Measurements from ENCODE around the gene PC. TPM values are rescaled to one million over a fixed set of nuclear protein-coding genes. Genes with fewer than 3 reads are reported as not detected.
"Not testable (repeated sequence)": the region's sequence is repeated elsewhere in the genome, so short reads cannot be mapped to it uniquely, and the experiment has no call there.

Gene PC, protein sequence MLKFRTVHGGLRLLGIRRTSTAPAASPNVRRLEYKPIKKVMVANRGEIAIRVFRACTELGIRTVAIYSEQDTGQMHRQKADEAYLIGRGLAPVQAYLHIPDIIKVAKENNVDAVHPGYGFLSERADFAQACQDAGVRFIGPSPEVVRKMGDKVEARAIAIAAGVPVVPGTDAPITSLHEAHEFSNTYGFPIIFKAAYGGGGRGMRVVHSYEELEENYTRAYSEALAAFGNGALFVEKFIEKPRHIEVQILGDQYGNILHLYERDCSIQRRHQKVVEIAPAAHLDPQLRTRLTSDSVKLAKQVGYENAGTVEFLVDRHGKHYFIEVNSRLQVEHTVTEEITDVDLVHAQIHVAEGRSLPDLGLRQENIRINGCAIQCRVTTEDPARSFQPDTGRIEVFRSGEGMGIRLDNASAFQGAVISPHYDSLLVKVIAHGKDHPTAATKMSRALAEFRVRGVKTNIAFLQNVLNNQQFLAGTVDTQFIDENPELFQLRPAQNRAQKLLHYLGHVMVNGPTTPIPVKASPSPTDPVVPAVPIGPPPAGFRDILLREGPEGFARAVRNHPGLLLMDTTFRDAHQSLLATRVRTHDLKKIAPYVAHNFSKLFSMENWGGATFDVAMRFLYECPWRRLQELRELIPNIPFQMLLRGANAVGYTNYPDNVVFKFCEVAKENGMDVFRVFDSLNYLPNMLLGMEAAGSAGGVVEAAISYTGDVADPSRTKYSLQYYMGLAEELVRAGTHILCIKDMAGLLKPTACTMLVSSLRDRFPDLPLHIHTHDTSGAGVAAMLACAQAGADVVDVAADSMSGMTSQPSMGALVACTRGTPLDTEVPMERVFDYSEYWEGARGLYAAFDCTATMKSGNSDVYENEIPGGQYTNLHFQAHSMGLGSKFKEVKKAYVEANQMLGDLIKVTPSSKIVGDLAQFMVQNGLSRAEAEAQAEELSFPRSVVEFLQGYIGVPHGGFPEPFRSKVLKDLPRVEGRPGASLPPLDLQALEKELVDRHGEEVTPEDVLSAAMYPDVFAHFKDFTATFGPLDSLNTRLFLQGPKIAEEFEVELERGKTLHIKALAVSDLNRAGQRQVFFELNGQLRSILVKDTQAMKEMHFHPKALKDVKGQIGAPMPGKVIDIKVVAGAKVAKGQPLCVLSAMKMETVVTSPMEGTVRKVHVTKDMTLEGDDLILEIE
- 24.4 TPM for total RNA-seq

GRCh38 chr11:66958232-66958955 lies at the start of gene PC:
PC (minus strand) TSS chr11:66958383; CDS start chr11:66872159, 86,224 bp downstream.
- peak; percentile 100 for DNase-seq

DNA sequence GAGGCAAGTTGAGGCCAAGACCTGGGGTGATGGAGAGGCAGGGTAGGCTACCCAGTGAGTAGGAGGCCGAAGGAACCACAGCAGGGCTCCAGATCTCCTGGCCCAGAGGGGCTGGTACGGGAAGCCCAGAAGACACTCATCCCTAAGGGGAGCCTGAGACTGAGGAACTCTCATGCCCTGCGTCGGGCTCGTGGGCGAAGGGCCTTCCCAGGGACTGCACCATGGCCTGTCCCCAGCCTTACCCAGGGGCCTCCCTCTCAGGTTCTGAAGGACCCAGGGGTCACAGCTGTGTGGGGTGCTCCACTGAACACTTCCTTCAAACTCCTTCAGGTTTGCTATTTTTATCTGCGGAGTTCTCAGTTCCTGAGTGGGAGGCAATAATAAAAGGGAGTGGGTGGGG lies 48.9 kb upstream of the PC start:
- no peak for DNase-seq

DNA sequence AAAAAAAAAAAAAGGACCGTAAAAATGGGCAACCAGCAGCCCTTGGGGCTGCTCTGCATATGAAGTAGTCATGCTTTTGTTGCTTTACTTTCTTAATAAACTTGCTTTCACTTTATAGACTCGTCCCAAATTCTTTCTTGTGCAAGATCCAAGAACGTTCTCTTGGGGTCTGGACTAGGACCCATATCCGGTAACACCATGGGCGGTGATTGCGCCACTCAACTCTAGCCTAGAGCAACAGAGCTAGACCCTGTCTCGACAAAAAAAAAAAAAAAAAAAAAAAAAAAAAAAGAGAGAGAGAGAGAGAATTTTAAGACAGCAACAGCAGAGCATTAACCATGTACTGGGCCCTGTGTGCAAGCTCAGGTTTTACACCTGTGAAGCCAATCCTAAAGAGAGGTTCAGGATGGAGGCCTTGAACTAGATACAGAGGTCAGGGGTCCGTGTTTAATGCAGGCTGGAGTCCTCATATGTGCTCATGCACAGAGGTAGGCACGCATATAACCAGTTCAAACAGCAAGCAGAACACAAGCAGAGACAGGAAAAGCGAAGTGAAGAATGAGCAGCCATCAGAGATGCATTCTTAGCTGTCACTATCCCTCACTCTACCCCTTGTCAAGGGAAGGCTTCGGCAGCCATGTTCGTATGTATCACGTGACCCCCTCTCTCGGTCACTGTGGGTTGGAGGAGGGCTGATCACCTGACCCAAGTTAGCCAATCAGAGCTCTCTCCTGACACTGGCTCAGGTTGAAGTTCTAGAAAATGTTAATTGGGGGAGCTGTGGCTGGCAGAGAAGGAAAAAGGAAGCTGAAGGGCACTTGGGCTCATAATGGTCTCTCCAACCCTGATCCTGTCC lies 48.1 kb upstream of the PC start:
- no peak for DNase-seq

DNA sequence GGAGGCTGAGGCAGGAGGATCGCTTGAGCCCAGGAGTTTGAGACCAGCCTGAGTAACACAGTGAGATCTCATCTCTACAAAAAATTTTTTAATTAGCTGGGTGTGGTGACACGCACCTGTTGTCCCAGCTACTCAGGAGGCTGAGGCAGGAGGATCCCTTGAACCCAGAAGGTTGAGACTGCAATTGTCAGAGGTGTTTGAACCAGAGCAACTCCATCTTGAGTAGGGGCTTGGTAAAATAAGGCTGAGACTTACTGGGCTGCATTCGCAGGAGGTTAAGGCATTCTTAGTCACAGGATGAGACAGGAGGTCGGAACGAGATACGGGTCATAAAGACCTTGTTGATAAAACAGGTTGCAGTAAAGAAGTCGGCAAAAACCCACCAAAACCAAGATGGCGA lies 47.0 kb upstream of the PC start:
- DNase-seq = not testable (repeated sequence)

DNA sequence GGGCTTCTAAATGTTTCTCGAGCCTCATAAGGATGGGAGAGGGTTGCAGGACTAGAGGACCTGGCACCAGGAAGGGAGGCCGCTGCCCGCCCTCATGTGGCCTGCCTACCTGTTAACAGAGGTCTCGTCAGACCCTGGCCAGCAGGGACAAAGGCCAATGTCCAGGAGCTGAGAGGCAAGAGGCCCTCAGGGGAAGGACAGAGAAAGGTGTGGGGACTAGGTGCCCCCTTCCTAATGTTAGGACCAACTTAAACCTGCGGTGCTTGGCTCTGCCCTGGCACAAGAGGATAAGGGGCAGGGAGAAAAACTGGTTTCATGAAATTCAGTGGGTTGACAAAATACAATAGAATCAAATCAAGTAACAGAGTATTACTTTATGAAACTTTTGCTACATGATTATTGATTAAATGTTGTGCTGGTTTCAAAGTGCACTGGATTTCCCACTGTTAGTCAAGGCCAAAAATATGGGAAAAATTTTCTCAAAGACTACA lies 44.8 kb upstream of the PC start:
- DNase-seq = no peak

DNA sequence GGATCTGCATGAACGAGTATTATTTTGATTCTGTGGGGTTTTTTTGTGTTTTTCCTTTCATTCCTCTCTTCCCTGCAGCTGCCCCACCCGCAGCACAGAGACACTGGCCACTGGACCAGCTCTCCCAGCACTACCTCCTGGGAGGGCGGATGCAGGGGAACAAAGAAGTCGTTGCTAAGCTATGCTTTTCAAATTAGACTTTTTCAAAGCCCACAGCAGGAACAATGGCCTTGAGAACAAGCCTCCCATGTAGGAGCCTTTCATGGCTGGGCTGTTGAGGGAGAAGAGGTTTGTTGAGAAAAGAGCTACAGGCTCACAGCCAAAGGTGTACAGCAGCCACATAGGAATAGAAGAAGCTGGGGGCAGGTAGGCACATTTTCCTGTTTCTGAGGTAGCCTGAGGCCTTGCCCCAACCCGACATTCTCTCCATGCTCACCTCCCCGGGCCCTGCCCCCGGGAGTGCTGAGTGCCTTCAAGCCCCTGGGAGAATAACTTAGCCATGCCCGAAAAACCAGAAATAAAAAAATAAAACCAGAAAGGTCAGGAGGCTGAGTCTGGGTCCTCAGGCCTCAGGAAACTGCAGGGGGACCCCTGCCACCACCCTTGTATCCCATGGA lies 44.2 kb upstream of the PC start:
- DNase-seq = no peak

- DNase-seq = no peak
Measured at GRCh38 chr11:67001332-67001731, 43.1 kb upstream of the PC start.

DNA sequence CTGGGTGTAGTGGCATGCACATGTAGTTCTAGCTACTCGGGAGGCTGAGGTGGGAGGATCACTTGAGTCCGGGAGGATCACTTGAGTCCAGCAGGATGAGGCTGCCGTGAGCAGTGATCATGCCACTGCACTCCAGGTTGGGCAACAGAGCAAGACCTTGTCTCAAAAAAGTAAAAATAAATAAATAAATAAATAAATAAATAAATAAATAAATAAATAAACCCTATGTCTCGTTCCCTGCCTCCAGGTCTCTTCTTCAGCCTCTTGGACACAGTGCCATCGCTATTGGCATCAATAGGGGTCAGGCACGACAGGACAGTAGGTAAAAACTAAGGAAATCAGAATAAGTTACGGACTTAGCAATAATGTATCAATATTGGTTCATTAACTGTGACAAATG lies 41.4 kb upstream of the PC start:
- no peak for DNase-seq

DNA sequence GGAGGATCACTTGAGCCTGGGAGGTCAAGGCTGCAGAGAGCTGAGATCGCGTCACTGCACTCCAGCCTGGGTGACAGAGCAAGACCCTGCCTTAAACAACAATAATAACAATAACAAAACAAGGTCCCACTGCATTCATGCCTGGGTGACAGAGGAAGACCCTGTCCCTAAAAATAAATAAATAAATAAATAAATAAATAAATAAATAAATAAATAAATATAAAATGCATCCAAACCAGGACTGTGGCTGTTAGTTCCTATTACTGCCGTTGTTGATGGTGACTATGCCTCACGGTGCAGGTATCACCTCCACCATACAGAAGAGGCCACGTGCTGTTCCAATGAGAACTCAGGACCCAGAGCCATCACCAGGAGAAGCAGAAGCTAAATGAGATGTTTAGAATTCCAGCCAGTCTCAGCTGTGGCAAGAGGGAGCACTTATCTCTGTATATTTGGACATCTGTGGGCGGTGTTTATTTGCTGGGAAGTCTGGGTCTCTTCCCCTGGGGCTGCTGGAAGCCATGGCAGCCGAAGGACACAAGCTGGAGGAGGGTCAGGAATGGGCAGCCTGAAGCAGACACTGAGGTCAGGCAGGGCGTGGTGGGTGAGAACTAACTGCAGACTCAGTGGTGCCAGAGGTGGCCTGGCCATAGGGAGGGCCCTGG lies 38.6 kb upstream of the PC start:
- DNase-seq = peak; percentile 58

DNA sequence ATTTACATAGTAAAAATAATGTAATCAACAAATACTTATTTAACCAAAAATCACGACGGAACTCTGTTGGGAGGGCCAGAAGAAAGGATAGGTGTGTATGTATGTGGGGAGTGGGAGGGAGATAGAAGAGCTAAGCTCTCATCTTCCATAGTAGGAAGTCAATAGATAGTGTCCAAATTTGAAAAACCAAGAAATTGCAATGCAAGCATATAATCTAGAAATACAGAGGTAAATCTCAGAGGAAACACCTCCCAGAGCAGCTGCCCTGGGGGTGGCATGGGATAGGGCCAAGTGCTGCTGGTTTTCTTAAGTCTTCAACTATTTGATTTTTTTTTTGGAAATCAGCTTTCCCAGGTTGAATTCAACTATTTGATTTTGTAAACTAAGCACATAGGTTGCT lies 33.9 kb upstream of the PC start:
- no peak for DNase-seq

GRCh38 chr11:66989360-66989759 lies 31.2 kb upstream of the PC start:
- DNase-seq = not testable (repeated sequence)

GRCh38 chr11:66988741-66989140 lies 30.6 kb upstream of the PC start:
- not testable (repeated sequence) for DNase-seq

DNA sequence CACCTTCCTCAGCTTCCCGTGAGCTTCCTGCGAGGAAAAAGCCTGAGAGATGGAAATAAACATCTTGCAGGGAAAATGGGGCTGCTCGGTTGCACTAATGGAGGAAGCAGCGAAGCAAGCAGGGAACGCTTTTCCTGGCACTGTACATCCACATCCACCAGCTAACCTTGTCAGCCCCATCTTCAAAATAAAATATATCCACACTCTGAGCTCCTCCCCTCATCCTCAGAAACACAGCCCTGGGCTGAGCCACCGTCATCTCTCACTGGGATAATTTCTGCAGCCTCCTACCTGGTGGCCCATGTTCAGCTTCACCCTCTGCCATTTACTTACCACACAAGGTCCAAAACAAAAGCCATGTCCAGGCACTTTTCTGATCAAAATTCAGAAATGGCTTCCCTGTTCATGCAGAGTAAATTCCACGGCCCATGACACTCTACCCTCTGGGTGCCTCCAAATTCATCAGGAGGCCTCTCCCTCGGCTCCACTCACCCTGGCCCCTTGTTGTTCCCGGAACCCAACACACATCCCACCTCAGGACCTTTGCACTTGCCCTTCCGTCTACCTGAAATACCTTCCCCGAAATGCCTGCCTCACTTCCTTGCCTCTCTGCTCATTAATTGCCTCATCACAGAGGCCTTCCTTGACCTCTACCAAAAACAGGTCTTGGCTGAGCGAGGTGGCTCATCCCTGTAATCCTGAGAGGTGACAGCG lies 29.9 kb upstream of the PC start:
- no peak for DNase-seq

DNA sequence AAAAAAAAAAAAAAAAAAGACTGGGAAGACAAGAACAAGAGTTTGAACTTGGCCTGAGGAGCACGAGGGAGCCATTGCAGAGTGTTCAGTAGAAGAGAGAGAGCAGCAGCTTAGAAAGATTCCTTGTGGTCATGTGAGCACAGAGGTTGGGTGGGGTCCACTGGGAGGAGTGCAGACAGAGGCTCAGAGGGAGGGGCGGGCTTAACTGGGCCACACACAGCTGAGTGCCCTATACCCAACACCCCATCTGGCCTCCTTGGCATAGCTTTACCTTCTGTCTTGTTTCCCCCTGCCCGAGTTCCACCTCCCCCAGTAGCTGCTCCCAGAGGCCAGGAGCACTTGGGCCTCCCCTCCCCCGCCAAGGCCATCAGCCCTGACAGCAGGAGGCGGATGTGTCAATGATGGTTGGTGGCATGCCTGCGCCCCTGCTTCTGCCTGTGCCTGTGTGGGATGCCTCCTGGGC lies 29.0 kb upstream of the PC start:
- peak; percentile 24 for DNase-seq

DNA sequence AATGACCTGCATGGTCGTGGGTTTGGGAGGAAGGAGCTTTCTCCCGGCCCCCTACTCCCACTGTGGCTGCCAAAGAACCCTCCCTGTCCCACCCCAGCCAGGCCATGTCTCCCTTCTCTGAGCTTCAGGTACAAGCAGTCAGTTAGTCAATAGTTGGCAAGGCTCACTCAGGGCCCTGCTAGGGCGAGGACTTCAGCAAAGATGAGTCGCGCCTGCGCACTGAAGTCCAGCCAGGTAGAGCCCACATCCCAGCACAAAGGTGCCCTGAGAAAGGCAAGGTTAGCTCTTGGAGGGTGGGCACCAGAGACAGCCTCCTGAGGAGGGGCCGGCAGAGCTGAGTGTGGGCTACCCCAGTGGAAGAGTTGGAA lies 28.0 kb upstream of the PC start:
- no peak for DNase-seq

- DNase-seq = no peak
Measured at GRCh38 chr11:66985508-66986177, 27.5 kb upstream of the PC start.

- no peak for DNase-seq
Measured at GRCh38 chr11:66983275-66983924, 25.2 kb upstream of the PC start.

Measured in tongue (tissue), 2 donors.